Keratinocyte (primary cell): Measurements from ENCODE around the gene UPP2. TPM values are rescaled to one million over a fixed set of nuclear protein-coding genes. Genes with fewer than 3 reads are reported as not detected.

Source experiments
- DNase-seq: peaks from one replicate; pipeline ENCODE4 v3.0.0-alpha.2; 2011; ENCODE audit warnings: low read depth, missing footprints, low spot score
- FAIRE-seq: peaks from 2 replicates; lab custom pipeline; 2011; peaks lifted over from hg19 to GRCh38; lab: Jason Lieb, UNC
- H2AFZ ChIP-seq: 2 replicates; pipeline ENCODE4 v1.6.0; 2012; ENCODE audit warnings: low read length, control low read depth, inconsistent platforms; ENCODE audit not compliant: control insufficient read depth
- H3K27ac ChIP-seq: 2 replicates; pipeline ENCODE4 v1.5.1; 2011; ENCODE audit warnings: low read length; ENCODE audit not compliant: control insufficient read depth, insufficient read depth
- H3K27me3 ChIP-seq: 3 replicates; pipeline ENCODE4 v1.6.0; 2011; ENCODE audit warnings: low read length; ENCODE audit not compliant: control insufficient read depth, insufficient read depth; ENCODE audit errors: extremely low read depth
- H3K36me3 ChIP-seq, 2 experiments: 2 replicates in 1 of 2; 3 replicates in 1 of 2; pipeline ENCODE4 v1.5.1; 2011; ENCODE audit warnings: low read length in 2 of 2, mild to moderate bottlenecking in 1 of 2; ENCODE audit not compliant: control insufficient read depth in 2 of 2, insufficient read depth in 2 of 2; ENCODE audit errors: extremely low read depth in 1 of 2
- H3K4me1 ChIP-seq: 3 replicates; pipeline ENCODE4 v1.5.1; 2011; ENCODE audit warnings: low read length; ENCODE audit not compliant: control insufficient read depth, insufficient read depth; ENCODE audit errors: extremely low read depth
- H3K4me2 ChIP-seq: 3 replicates; pipeline ENCODE4 v1.6.0; 2011; ENCODE audit warnings: low read depth, low read length; ENCODE audit not compliant: control insufficient read depth, insufficient read depth; ENCODE audit errors: extremely low read depth
- H3K4me3 ChIP-seq, 3 experiments: fragments of 200-600 bp in 1 of 3; sonication (generic) in 1 of 3; 2 replicates in 2 of 3; 3 replicates in 1 of 3; pipeline ENCODE4 v1.5.1; 2011 to 2016; ENCODE audit warnings: low read length in 3 of 3, mild to moderate bottlenecking in 3 of 3, control low read depth in 2 of 3, inconsistent platforms in 1 of 3, low read depth in 1 of 3, mixed read lengths in 1 of 3, mixed run types in 1 of 3, moderate library complexity in 1 of 3; ENCODE audit not compliant: control insufficient read depth in 2 of 3, insufficient read depth in 2 of 3; ENCODE audit errors: extremely low read depth in 1 of 3
- H3K79me2 ChIP-seq: 2 replicates; pipeline ENCODE4 v1.6.0; 2012; ENCODE audit warnings: low read length; ENCODE audit not compliant: control insufficient read depth, insufficient read depth
- H3K9ac ChIP-seq: 3 replicates; pipeline ENCODE4 v1.6.0; 2011; ENCODE audit warnings: low read length; ENCODE audit not compliant: control insufficient read depth, insufficient read depth; ENCODE audit errors: extremely low read depth
- H3K9me1 ChIP-seq: 3 replicates; pipeline ENCODE4 v1.6.0; 2011; ENCODE audit warnings: low read length; ENCODE audit not compliant: control insufficient read depth, insufficient read depth; ENCODE audit errors: extremely low read depth
- H3K9me3 ChIP-seq: 2 replicates; pipeline ENCODE4 v1.5.1; 2012; ENCODE audit warnings: low read depth, low read length; ENCODE audit not compliant: control insufficient read depth
- H4K20me1 ChIP-seq: 3 replicates; pipeline ENCODE4 v1.6.0; 2011; ENCODE audit warnings: low read length; ENCODE audit not compliant: control insufficient read depth, insufficient read depth; ENCODE audit errors: extremely low read depth
- EZH2 ChIP-seq: IDR thresholded peaks from one replicate; pipeline ENCODE4 v1.6.1; 2012; ENCODE audit warnings: inconsistent platforms, mild to moderate bottlenecking, low read length, moderate library complexity
- dilution Hi-C: fragments of 300-500 bp; cut with MboI; formaldehyde crosslinking; loops from one replicate; pipeline ENCODE4 v1.7.0; 2020; ENCODE audit warnings: low sequenced_read_pairs; ENCODE audit not compliant: extremely low pct_ligation_motif_present
- polyA plus RNA-seq, 5 experiments: library from polyadenylated mRNA; depleted of rRNA in 3 of 5; stranded (reverse) in 3 of 5; stranded (forward) in 1 of 5; unstranded in 1 of 5; fragments of >200 nt; gene quantifications; 1 replicate in 1 of 5; 2 replicates in 3 of 5; 3 replicates in 1 of 5; pipeline versions ENCODE4 v1.2.1 to v1.2.3, GENCODE V29; 2011 to 2012; ENCODE audit warnings: missing spikeins in 2 of 5, low read depth in 1 of 5, low replicate concordance in 1 of 5
- TF ChIP-seq, protein P1 (sequence below), 3 experiments: IDR thresholded peaks in 1 of 3; conservative IDR thresholded peaks in 1 of 3; optimal IDR thresholded peaks in 1 of 3; 2 replicates in 2 of 3; 3 replicates in 1 of 3; pipeline versions ENCODE3 to v1.5.1; 2011; ENCODE audit warnings: low read length in 3 of 3, mild to moderate bottlenecking in 3 of 3, moderate library complexity in 2 of 3, control low read depth in 1 of 3, inconsistent platforms in 1 of 3; ENCODE audit not compliant: insufficient read depth in 2 of 3; ENCODE audit errors: extremely low read depth in 1 of 3

Gene UPP2
- polyA plus RNA-seq, 1 donor (not counting 4 experiments of a cell fraction or from before 2014, with no cell fraction given): not detected

DNA sequence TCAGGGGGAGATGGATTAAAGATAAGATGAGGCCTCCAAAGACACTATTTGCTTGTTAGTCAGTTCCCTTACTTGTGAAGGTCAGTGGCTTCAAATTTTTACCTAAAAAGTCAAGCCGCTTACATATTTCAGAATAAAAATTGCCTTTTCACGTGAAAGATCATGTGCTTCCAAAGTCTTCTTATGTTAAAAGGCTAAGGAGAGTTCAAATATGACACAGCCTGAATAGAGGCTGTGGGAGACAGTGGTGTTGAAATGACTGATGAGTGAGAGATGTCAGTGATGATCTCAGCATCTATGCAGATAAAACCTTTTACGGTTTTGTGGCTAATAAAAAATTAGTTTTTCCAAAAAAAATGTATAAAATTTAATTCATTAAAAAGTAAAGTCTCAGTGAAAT, 40.5 kb downstream of the UPP2 start:
- Histone ChIP-seq H3K9me3 (no peaks in the 10 kb centered on the region), H3K79me2 (no peaks in the 10 kb centered on the region), H3K27me3 (no peaks in the 10 kb centered on the region), H3K4me3 (no peak overlapping the region), H3K4me1 (no peaks in the 10 kb centered on the region), H3K36me3 (no peaks in the 10 kb centered on the region), H3K27ac (no peak overlapping the region), H2AFZ (no peak overlapping the region), H3K4me2 (no peak overlapping the region), H3K9ac (no peak overlapping the region), H4K20me1 (no peaks in the 10 kb centered on the region), H3K9me1 (no peaks in the 10 kb centered on the region)
- DNase-seq (no peak), FAIRE-seq (no peak)
- no peak for TF ChIP-seq EZH2
- TF ChIP-seq, protein P1, sequence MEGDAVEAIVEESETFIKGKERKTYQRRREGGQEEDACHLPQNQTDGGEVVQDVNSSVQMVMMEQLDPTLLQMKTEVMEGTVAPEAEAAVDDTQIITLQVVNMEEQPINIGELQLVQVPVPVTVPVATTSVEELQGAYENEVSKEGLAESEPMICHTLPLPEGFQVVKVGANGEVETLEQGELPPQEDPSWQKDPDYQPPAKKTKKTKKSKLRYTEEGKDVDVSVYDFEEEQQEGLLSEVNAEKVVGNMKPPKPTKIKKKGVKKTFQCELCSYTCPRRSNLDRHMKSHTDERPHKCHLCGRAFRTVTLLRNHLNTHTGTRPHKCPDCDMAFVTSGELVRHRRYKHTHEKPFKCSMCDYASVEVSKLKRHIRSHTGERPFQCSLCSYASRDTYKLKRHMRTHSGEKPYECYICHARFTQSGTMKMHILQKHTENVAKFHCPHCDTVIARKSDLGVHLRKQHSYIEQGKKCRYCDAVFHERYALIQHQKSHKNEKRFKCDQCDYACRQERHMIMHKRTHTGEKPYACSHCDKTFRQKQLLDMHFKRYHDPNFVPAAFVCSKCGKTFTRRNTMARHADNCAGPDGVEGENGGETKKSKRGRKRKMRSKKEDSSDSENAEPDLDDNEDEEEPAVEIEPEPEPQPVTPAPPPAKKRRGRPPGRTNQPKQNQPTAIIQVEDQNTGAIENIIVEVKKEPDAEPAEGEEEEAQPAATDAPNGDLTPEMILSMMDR (optimal IDR thresholded peaks at IDR 0.05 in 1 of 3, IDR thresholded peaks at IDR 0.05 in 1 of 3, conservative IDR thresholded peaks at IDR 0.05 in 1 of 3; ENCODE audit: extremely low read depth in 1 of 3, insufficient read depth in 2 of 3, low read length in 3 of 3): no peak
- dilution Hi-C loops: no loop called here

- H3K4me3 ChIP-seq: no peak overlapping the region
- dilution Hi-C loops: no loop called here
- H3K4me2 ChIP-seq: no peak overlapping the region
- no peaks in the 10 kb centered on the region for H3K4me1 ChIP-seq
- H3K27me3 ChIP-seq: no peaks in the 10 kb centered on the region
- no peaks in the 10 kb centered on the region for H3K79me2 ChIP-seq
- FAIRE-seq (no peak), DNase-seq (no peak)
- no peak overlapping the region for H3K27ac ChIP-seq
- no peaks in the 10 kb centered on the region for H3K36me3 ChIP-seq
- H3K9me3 ChIP-seq: no peaks in the 10 kb centered on the region
- no peaks in the 10 kb centered on the region for H3K9me1 ChIP-seq
- H3K9ac ChIP-seq: no peak overlapping the region
- no peaks in the 10 kb centered on the region for H4K20me1 ChIP-seq
- no peak overlapping the region for H2AFZ ChIP-seq
- TF ChIP-seq EZH2: no peak
- TF ChIP-seq, protein P1 (optimal IDR thresholded peaks at IDR 0.05 in 1 of 3, IDR thresholded peaks at IDR 0.05 in 1 of 3, conservative IDR thresholded peaks at IDR 0.05 in 1 of 3; ENCODE audit: extremely low read depth in 1 of 3, insufficient read depth in 2 of 3, low read length in 3 of 3): no peak
These were observed 41.1 kb downstream of the UPP2 start for GRCh38 chr2:158142568-158143332.
